ENCODE results near the gene PRR35.
A peak's percentile ranks its signal among the peaks of the same experiment; 100 is the strongest.

The PRR35 gene

DNA sequence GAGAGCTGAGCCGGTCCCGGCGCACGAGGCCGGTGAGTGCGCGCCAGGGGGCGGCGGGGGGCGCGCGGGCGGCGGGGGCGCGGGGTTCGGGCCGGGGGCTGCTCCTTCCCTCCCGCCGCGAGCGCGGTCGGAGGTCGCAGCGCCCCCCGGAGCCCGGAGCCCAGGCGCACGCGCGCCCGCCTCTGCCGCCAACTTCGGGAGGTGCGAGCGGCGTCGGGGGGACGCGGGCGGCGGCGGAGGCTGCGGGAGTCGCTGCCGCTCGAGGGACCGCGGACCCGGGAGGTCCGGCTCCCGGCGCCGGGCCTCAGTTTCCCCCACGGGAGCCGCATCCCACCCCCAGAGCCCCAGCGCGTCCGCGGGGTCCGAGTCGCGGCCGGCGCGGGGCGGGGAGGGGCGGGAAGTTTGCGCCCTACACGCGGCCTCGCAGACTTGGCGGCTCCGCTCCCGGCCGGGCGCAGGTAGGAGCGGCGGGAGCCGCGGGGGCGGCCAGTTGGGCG lies at the start of gene PRR35:
Gene PRR35, plus strand, starts transcription at position 191 of the 497 bp plus-strand sequence. CDS start 2,901 bp downstream, outside the sequence.
- no peak for DNase-seq
- ATAC-seq, result no peak

GRCh38 chr16:512802-513201 lies 47.4 kb upstream of the PRR35 start:
- no peak for ATAC-seq
- DNase-seq, result no peak

- DNase-seq (no peak), ATAC-seq (no peak)
Measured at GRCh38 chr16:513950-514349, 46.2 kb upstream of the PRR35 start.

GRCh38 chr16:515175-515938 lies 44.8 kb upstream of the PRR35 start:
- ATAC-seq, result no peak
- DNase-seq, result no peak

- DNase-seq, result no peak
- no peak for ATAC-seq
Measured at GRCh38 chr16:515939-516226, 44.3 kb upstream of the PRR35 start.

DNA sequence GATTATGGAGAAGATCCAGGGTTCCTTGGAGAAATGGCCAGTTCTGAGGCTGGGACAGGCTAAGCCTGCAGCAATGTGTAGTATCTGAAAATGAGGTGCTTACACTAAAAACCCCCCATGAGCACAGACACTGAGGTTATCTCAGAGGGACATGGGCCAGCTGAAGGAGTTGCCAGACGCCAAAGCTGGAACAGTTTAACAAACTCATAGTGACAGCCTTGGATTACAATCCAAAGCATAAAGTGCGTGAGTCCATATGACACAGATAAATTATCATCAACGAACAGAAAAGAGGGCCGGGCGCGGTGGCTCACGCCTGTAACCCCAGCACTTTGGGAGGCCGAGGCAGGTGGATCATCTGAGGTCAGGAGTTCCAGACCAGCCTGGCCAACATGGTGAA lies 43.9 kb upstream of the PRR35 start:
- no peak for DNase-seq
- no peak for ATAC-seq

DNA sequence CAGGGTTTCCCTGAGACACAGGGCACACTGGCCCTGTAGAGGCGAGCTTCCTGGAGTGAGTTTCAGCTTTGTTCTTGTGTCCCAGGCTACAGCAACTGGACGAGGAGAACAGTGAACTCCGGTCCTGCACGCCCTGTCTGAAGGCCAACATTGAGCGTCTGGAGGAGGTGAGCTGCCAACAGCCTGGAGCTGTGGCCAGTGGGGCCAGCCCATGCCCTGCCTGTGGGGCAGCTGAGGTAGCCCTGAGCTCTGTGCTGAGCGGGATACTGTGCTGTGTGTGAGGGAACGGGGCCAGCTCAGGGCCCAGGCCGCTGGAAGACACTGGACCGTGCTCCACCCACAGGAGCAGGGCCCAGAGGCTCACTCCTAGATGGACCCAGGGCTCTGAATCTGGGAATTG lies 41.3 kb upstream of the PRR35 start:
- ATAC-seq, result no peak
- DNase-seq, result no peak

DNA sequence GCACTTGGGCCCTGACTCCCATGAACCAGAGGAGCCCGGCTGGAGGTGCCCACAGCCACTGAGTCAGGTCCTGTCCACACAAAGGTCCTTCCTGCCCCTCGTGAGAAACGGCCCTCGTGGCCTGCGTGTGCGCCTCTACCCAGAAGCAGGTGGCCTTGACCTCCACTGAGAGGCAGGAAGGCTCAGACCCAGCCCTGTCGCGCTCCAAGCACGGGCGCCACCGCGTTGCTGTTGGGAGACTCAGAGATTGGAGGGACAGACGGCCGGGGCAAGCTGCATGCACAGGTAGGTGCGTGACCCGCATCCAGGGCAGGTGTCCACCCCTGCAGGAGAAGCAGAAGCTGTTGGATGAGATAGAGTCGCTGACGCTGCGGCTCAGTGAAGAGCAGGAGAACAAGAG lies 40.8 kb upstream of the PRR35 start:
- ATAC-seq, result no peak
- no peak for DNase-seq

DNA sequence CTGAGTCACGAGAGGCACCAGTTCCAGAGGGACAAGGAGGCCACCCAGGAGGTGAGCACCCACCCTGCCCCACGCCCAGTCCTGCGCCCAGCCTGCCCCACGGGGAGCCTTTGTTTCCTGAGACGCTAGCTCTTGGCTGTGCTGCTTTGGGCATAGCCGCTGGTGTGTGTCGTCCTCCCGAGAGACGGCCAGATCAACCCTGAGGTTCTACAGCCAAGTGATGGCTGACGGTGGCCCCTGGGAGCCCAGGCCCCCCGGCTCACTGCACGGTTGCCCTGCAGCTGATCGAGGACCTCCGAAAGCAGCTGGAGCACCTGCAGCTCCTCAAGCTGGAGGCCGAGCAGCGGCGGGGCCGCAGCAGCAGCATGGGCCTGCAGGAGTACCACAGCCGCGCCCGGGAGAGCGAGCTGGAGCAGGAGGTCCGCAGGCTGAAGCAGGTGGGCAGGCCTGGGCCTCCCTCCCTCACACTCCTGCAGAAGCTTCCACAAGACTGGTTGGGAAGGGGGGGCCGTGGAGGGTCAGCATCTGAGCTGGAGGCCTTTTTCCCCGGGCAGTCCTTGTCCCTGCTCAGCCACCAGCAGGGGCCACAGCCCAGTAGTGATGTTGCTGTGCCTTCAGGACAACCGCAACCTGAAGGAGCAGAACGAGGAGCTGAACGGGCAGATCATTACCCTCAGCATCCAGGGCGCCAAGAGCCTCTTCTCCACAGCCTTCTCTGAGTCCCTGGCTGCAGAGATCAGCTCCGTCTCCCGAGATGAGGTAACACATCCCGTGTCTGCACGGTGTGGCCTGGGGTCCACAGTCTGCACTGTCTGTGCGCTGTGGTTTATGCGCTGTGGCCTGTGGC lies 40.1 kb upstream of the PRR35 start:
- no peak for DNase-seq
- no peak for ATAC-seq

DNA sequence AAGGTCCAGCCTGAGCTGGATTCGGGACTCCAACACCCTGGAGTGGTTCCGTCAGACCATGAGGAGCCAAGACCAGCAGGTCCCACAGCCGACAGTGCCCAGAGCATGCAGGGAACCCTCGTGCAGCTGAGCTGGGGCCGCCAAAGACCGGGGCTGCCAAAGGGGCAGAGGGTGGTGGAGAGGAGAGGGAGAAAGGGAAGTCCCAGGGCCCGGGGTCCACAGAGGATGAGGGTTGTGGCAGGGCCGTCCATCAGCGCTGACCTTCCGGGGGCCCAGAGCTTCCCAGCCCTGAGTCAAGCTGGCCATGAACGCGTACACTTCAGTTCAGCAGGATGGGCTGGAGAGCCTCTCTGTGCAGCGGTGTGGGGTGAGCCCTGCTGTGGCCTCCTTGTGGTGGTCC lies 39.3 kb upstream of the PRR35 start:
- DNase-seq (no peak), ATAC-seq (no peak)

DNA sequence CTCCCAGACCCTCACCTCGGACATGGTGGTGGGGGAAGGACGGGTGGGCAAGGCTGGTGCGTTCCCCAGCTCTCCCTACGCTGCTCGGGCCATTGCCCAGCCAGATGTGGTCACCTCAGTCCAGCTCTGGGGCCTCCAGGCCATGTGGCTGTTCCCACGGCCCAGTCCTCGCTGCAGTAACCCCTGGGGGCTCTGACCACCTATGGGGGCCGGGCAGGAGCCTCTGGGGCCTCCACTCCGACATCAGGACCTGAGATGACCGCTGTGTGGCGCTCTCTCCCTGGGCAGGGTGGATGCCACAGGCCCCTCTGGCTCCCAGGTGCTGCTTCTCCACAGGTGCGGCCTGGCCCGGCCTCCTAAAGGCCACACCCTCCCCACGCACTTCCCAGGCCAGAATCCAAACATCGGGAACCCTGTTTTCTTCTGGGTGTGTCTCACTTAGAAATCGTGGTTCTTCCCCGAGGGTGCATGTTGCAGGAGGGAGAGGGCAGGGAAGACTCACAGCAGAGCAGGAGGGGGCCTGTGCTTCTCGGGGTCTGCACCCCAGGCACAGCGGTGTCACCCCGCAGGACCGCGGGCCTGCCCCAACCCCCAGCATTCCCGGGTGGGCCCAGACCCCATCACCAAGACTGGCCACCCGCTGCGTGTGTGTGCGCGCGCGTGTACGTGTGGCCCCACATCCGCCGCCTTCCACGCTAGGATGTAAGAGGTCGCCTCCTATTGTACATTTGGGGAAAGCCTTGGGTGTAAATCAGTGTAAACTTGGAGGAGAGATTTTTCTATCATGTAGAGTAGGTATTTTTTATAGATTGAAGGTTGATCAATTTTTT lies 38.6 kb upstream of the PRR35 start:
- ATAC-seq (no peak), DNase-seq (no peak)

- DNase-seq (no peak), ATAC-seq (no peak)
Measured at GRCh38 chr16:522320-523096, 37.7 kb upstream of the PRR35 start.

DNA sequence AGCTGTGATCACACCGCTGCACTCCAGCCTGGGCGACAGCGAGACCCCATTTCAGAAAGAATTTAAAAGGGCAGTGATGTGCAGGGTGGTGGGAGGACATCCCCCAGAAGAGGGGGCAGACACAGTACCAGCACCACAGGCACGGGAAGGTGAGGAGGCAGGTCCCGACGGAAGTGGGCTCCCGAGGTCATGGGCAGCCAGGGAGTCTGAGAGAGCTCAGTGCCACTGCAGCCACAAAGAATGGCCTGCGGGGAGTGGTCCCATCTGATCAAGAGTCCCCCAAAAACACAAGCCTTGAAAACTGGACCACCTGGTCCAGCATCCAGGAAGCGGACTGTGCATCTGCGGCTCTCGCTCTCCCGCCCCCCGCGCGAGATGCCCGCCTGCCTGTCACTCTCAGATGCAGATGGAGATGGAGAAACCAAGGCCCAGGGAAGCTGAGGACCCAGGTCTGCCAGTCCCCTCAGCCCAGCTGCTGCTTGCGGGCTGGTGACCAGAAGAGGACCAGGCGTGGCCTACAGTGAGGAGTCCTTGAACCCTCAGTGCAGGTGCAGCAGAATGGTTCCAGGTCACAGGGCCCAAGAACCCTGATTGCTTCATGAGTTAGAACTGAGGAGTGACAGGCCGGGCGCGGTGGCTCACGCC lies 37.0 kb upstream of the PRR35 start:
- ATAC-seq (no peak), DNase-seq (no peak)

DNA sequence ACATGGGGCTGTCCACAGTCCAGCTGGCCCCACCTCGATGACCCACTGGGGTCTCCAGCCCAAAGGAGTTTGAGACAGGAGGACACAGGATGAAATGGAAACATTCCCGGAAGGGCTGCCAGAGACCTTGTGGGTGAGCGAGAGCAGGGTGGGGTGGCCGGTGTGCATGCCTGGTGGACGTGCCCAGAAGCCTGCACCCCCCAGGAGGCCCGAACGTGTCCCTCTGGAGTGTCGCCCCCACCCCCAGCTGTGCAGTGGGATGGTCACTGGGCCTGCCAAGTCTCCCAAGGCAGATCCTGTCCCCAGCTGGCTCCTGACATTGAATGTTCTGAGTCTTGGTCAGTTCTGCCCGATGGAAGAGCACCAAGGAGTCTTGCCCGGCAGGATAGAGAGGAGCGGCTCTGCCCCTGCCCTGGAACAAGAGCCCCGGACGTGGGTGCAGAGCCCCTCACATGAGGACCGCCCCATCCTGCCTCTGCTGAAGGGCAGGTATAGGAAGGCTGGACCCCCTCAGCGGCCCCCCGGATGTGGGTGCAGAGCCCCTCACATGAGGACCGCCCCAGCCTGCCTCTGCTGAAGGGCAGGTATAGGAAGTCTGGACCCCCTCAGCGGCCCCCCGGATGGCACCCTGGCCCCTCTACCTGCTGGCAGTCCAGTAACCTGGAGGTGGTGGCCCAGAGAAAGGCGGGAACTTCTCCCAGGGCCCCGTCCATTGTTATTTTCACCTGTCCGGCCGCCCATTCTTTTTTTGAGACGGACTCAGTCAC lies 35.7 kb upstream of the PRR35 start:
- ATAC-seq (no peak), DNase-seq (no peak)

DNA sequence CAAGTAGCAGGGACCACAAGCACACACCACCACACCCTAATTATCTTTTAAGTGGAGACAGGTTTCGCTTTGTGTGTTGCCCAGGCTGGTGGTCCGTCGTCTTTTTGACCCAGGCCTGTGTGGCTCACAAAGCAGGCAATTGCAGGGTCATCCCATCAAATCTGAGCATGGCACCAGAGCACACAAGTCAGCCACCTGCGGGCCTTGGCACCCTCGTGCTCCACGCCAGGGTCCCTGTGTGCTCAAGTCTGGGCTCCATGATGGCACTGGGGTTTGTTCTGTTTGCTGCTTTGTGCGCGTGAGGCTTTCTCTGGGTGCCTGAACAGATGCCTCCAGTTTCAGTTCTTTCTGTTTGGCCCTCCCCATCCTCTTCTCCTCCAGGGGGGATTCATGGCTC lies 35.1 kb upstream of the PRR35 start:
- peak; percentile 19 for DNase-seq
- ATAC-seq, result no peak

DNA sequence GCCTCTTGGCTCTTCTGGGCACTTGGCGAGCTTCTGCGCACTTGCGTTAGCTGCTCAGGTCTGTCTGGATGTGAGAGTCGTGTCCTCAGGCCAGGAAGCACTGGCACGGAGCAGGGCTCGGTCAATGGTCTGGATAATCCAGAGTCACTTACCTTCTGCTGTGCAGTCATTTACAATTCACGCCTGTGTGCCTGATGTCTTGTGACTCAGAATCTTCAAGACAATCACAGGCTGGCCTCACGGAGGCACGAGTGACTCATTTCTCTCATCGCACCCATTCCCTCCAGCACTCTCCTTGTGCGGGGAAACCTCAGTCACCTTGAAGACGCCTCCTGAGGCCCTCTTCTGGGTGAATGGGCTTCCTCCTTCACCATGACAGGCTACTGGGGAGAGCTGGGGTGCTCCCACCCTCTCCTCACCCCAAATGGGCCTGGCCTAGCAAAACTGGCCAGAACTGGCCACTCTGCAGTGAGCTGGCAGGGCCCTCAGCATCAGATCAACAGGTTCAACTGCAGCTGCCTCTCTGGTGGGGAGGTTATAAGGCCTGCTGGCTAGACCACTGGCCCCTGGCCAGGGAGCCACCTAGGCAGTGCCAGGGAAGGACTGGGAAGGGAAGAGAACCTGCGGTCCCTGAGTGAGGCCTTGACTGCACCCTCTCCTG lies 34.5 kb upstream of the PRR35 start:
- DNase-seq, result peak; percentile 76
- ATAC-seq, result peak; percentile 73

DNA sequence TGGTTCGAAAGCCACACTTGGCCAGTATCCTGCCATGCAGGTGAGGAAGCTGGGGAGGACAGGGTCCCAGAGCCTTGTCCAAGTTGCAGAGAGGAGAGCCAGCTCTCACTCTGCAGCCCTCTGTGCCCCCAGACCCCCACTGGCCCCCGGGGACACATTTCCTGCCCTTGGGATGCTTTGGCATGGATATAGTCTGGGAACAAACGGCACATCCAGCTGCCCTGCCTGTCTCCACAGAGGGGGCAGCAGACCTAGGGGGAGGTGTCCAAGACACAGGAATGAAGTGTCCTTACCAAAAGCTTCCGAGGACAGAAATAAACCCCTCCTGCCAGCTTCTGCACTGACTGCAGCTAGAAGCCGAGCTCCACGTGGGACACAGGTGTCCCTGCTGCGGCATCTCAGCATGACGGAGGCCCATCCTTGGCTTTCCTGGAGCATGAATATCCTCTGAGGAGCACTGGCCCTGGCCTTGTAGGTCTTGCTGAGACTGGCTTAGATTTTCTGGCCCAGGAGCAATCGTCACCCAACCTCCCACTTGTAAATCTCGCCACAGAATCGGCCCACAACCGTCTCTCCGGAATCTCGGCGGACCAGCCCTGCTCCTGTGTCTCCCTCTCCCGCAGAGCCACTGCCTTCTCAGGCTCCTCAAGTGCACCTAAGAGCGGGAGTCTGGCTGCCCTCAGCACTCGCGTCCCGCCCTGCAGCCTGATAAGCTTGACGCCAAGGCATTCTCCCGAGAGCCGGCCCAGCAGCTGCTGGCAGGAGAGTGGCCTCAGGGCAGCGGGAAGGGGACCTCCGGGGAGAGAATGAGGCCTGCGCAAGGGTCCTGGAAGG lies 33.8 kb upstream of the PRR35 start:
- ATAC-seq (no peak), DNase-seq (peak; percentile 37)

DNA sequence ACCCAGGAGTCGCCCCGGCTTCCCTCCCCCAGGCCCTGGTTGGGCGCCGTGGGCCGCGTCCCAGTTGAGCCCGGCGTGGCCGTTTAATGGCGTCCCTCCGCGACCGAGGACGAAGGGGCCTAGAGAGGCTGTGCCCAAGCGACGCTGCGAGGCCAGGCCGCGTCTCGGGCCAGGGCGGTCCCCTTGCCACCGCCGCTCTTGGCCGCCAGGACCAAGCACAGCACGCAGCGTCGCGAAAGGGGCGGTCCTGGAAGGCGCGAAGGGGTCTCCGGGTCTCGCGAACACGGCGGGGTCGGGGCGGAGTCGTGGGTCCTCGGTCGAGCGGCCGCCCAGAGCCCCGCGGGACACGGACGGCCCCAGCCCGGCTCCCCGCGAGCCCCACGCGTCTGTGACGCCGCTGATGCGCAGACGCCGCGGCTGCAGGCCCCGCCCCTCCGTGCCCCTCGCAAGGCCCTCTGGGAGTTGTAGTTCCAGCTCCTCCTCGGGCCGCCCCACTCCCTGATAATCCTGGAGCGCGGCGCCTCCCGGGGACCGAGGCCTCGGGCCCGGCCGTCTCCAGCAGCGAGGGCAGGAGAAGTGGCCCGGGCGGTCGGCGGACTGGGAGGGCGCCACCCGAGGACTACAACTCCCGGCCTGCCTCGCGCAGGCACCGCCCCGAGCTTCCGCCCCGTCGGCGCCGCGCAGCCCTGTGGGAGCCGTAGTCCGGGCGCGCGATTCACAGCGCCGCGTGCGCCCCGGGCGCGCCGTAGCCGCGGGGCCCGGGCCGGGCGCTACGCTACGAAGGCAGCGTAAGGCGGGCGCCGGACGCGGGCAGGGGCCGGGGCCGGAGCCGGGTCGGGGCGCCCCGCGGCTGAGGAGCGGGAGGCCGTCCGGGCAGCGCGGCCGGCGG lies 32.9 kb upstream of the PRR35 start, which contains the start of gene CAPN15:
Gene CAPN15, plus strand, starts transcription at position 698 of the 889 bp plus-strand sequence. CDS start 19,127 bp downstream, outside the sequence.
- ATAC-seq, result peak; percentile 67
- DNase-seq, result peak; percentile 89
